Transverse colon (tissue), 4 donors: Measurements from ENCODE around the gene GNG7. TPM values are rescaled to one million over a fixed set of nuclear protein-coding genes. Genes with fewer than 3 reads are reported as not detected.

Experiments used
- DNase-seq: peaks from one replicate; pipeline ENCODE4 v3.0.0-alpha.2; 2019
- H3K27ac ChIP-seq, 4 donors: fragments of 200-600 bp; sonication (generic); 2 replicates each; pipeline ENCODE4 v1.5.1; 2016 to 2018; ENCODE audit warnings: inconsistent platforms in 4 of 4
- H3K27me3 ChIP-seq: fragments of 200-600 bp; sonication (generic); 2 replicates; pipeline ENCODE4 v1.5.1; 2017; ENCODE audit warnings: inconsistent platforms
- H3K36me3 ChIP-seq, 4 donors: fragments of 200-600 bp; sonication (generic); 2 replicates each; pipeline ENCODE4 v1.5.1; 2017 to 2019; ENCODE audit warnings: inconsistent platforms in 4 of 4
- H3K4me1 ChIP-seq, 4 donors: fragments of 200-600 bp; sonication (generic); 2 replicates each; pipeline ENCODE4 v1.5.1; 2017 to 2020; ENCODE audit warnings: inconsistent platforms in 4 of 4
- H3K4me3 ChIP-seq, 4 donors: fragments of 200-600 bp; sonication (generic); 1 replicate in 1 of 4; 2 replicates in 3 of 4; pipeline versions ENCODE4 v1.5.1 to v1.6.1; 2017 to 2019; ENCODE audit warnings: inconsistent platforms in 4 of 4
- H3K9me3 ChIP-seq, 2 donors: fragments of 200-600 bp; sonication (generic); 2 replicates each; pipeline ENCODE4 v1.5.1; 2017 to 2019; ENCODE audit warnings: inconsistent platforms in 2 of 2
- EP300 ChIP-seq: sonication (generic); formaldehyde crosslinking; IDR thresholded peaks from one replicate; pipeline ENCODE4 v1.6.1; 2017; ENCODE audit warnings: antibody characterized with exemption, low read depth
- POLR2A ChIP-seq: fragments of 450-650 bp; IDR thresholded peaks from one replicate; pipeline ENCODE4 v1.6.1; 2016; ENCODE audit warnings: antibody characterized with exemption, mild to moderate bottlenecking, moderate library complexity
- POLR2AphosphoS5 ChIP-seq, 3 donors: sonication (generic); formaldehyde crosslinking; IDR thresholded peaks; one replicate each; pipeline ENCODE4 v1.6.1; 2016; ENCODE audit warnings: antibody characterized with exemption in 3 of 3
- WGBS, 2 donors: methylation state at CpG; one replicate each; pipeline ENCODE4 v1.1.5; 2018; ENCODE audit warnings: low coverage in 1 of 2; 5-methylcytosine and 5-hydroxymethylcytosine counted together
- in situ Hi-C, 4 donors: fragments of 200-750 bp; cut with MboI; loops; one replicate each; pipeline versions ENCODE4 v1.15.0 to v1.15.1; 2017; ENCODE audit warnings: low sequenced_read_pairs in 3 of 4, low pct_ligation_motif_present in 1 of 4, low pct_unique_long_range_greater_than_20kb in 1 of 4
- intact Hi-C: fragments of 100-400 bp; cut with DNase I; formaldehyde crosslinking; loops from one replicate; pipeline ENCODE4 v1.15.1; 2023; ENCODE audit warnings: low total_unique reads
- total RNA-seq, 4 donors: library from RNA; depleted of rRNA; stranded (reverse); fragments of >200 nt; gene quantifications; one replicate each; pipeline ENCODE4 v1.1.0, GENCODE V29; 2016
- TF ChIP-seq, protein P1 (sequence below), 5 experiments: fragments of 200-600 bp in 3 of 5; fragments of 450-650 bp in 2 of 5; sonication (generic) in 3 of 5; IDR thresholded peaks; 1 replicate in 2 of 5; 2 replicates in 3 of 5; pipeline ENCODE4 v1.5.1; 2016 to 2017; ENCODE audit warnings: antibody characterized with exemption in 5 of 5, inconsistent platforms in 3 of 5, mild to moderate bottlenecking in 2 of 5, moderate library complexity in 1 of 5

The GNG7 gene
- total RNA-seq, 4 donors from 2014 or later: 1.6 to 13.1 (median 4.0) TPM

DNA sequence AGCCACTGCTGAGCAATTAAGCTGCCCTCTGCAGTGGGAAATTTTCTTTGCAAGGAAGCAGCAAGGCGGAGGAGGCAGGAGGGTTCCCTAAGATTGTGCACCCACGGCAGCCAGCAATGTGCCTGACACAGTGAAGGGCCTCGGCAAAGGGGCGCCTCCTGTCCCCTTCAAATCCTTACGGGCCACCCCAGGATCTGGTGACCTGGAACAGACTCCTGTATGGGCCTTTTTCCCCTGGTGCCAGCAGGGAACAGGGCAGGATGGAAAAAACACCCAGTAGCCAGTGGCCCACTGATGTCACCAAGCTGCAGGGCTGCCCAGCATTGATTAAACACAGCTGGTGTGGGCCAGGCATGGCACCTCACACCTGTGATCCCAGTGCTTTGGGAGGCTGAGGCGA lies 86.7 kb downstream of the GNG7 start:
- DNase-seq: no peak
- 92% methylated on average over 6 of the region's 6 CpGs; no CpG with 5 or more reads in 1 of the 2 donors for WGBS, 2 donors
- in situ Hi-C loops (loop anchor here in 3 of 4 donors (5.0 to 25.0 kb wide), 4 partner anchors 141 to 303 kb away; partner anchors contain the start of genes GADD45B (in 1 of the 3) and LINGO3 (in 1 of the 3)), intact Hi-C loops (no loop called here)
- H3K9me3 ChIP-seq: no peaks in the 10 kb centered on the region
- H3K27me3 ChIP-seq: no peaks in the 10 kb centered on the region
- H3K4me1 ChIP-seq: peaks cover 0 to 36% (median 6%) of the 10 kb centered on the region in 4 donors
- H3K27ac ChIP-seq: no peak overlapping the region
- H3K36me3 ChIP-seq: no peaks in the 10 kb centered on the region
- TF ChIP-seq POLR2AphosphoS5 (IDR thresholded peaks at IDR 0.05) (no peak), EP300 (no peak), POLR2A (no peak)
- TF ChIP-seq, protein P1, sequence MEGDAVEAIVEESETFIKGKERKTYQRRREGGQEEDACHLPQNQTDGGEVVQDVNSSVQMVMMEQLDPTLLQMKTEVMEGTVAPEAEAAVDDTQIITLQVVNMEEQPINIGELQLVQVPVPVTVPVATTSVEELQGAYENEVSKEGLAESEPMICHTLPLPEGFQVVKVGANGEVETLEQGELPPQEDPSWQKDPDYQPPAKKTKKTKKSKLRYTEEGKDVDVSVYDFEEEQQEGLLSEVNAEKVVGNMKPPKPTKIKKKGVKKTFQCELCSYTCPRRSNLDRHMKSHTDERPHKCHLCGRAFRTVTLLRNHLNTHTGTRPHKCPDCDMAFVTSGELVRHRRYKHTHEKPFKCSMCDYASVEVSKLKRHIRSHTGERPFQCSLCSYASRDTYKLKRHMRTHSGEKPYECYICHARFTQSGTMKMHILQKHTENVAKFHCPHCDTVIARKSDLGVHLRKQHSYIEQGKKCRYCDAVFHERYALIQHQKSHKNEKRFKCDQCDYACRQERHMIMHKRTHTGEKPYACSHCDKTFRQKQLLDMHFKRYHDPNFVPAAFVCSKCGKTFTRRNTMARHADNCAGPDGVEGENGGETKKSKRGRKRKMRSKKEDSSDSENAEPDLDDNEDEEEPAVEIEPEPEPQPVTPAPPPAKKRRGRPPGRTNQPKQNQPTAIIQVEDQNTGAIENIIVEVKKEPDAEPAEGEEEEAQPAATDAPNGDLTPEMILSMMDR (IDR thresholded peaks at IDR 0.05): no peak
- no peak overlapping the region for H3K4me3 ChIP-seq

DNA sequence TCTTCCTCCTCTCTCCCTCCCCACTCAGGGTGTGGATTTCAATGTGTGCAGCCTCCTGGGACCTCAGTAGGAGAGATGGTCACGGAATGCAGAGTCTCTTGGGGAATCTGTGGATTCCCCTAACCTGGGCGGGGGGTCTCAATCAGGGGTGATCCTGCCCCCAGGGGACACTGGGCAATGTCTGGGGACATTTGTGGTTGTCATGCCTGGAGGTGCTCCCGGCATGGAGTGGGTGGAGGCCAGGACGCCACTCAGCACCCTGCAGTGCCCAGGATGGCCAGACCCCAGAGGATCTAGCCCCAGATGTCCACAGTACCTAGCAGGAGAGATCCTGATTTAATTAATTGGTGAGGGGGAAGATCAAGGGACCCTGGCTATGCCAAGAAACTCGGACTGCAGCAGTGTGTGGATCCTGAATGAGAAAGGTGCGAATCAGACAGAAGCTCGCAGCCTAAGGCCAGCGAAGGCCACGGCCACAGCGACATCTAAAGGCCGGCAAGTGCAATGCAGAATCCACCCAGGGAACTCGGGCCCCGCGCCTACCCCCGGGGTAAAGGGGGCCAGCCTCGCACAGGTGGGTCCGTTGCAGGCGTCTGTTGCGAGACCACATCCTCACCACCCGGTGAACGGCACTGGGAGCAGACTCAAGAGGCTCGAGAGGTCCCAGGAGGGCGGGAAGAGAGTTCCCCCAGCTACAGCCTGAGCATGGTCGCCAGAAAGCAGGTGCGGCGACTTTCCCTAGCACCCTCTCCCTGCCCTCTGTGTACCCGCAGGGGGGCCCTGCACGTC lies 88.8 kb downstream of the GNG7 start:
- in situ Hi-C loops (loop anchor here in 3 of 4 donors (5.0 to 25.0 kb wide), 4 partner anchors 139 to 301 kb away; partner anchors contain the start of genes GADD45B (in 1 of the 3) and LINGO3 (in 1 of the 3)), intact Hi-C loops (loop anchor here (5.0 kb wide), 1 partner anchor 36 kb away; no protein-coding TSS in a partner anchor)
- Histone ChIP-seq H3K27me3 (no peaks in the 10 kb centered on the region), H3K4me3 (no peak overlapping the region), H3K9me3 (no peaks in the 10 kb centered on the region), H3K36me3 (no peaks in the 10 kb centered on the region), H3K27ac (no peak overlapping the region), H3K4me1 (peaks cover 0 to 27% (median 8%) of the 10 kb centered on the region in 4 donors)
- 13% methylated on average over 28 of the region's 28 CpGs; no CpG with 5 or more reads in 1 of the 2 donors for WGBS, 2 donors
- DNase-seq: peak; percentile 50
- no peak for TF ChIP-seq POLR2AphosphoS5 (IDR thresholded peaks at IDR 0.05)
- TF ChIP-seq POLR2A: no peak
- no peak for TF ChIP-seq EP300
- TF ChIP-seq, protein P1 (IDR thresholded peaks at IDR 0.05): peak; percentile 73 to 93 (median 82)

DNA sequence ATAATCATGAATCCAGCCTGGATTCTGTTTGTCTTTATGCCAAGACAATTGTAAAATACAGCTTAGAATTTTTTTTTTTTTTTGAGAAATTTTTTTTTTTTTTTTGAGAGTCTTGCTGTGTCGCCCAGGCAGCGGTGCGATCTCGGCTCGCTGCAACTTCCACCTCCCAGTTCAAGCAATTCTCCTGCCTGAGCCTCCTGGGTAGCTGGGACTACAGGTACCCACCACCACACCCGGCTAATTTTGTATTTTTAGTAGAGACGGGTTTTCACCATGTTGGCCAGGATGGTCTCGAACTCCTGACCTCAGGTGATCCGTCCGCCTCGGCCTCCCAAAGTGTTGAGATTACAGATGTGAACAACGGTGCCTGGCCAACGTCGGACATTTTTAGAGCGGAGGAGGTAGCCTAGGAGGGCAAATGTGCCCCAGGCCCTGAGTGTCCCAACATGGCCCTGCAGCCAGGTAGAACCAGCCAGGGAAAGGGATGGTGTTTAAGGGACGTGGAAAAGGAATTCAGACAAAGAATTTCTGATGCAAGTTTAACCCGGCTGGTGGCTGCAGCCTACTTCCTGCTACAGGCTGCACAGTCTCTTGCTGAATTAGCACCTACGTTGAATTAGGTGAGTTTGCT lies 89.8 kb downstream of the GNG7 start:
- WGBS, 2 donors: 60 to 88% methylated on average over 2 to 18 of the region's 18 CpGs
- no peak for DNase-seq
- intact Hi-C loops: loop anchor here (5.0 kb wide), 1 partner anchor 35 kb away; no protein-coding TSS in a partner anchor
- Histone ChIP-seq H3K4me3 (no peak overlapping the region), H3K27ac (no peak overlapping the region), H3K27me3 (no peaks in the 10 kb centered on the region), H3K9me3 (no peaks in the 10 kb centered on the region), H3K4me1 (peaks cover 0 to 22% (median 8%) of the 10 kb centered on the region in 4 donors), H3K36me3 (no peaks in the 10 kb centered on the region)
- TF ChIP-seq POLR2AphosphoS5 (IDR thresholded peaks at IDR 0.05) (no peak), EP300 (no peak), POLR2A (no peak)
- TF ChIP-seq, protein P1 (IDR thresholded peaks at IDR 0.05): no peak
- in situ Hi-C loops: loop anchor here in 3 of 4 donors (5.0 to 25.0 kb wide), 4 partner anchors 138 to 300 kb away; partner anchors contain the start of genes GADD45B (in 1 of the 3) and LINGO3 (in 1 of the 3)
